HG02588 (cell line): Measurements from ENCODE around the gene SDK1.
"Not testable (repeated sequence)": the region's sequence is repeated elsewhere in the genome, so short reads cannot be mapped to it uniquely, and the experiment has no call there.

Experiments used
- ATAC-seq: cut with Tn5 transposase; IDR thresholded peaks from one replicate; pipeline ENCODE4 v1.9.1; 2021; ENCODE audit warnings: mild to moderate bottlenecking, moderate library complexity; ENCODE audit not compliant: unreplicated experiment

SDK1 gene

DNA sequence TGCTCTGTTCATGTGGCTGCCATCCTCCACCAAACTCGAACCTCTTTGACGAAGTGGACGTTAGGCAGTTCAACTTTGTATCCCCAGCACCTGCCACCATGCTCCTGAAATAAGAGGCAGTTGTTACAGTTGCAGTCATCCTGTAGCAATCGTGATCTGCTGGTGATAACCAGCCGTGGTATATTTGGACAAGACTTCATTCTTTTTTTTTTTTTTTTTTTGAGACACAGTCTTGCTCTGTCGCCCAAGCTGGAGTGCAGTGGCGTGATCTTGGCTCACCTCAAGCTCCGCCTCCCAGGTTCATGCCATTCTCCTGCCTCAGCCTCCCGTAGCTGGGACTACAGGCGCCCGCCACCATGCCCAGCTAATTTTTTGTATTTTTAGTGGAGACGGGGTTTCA, 640.7 kb downstream of the SDK1 start:
- ATAC-seq, result not testable (repeated sequence)

DNA sequence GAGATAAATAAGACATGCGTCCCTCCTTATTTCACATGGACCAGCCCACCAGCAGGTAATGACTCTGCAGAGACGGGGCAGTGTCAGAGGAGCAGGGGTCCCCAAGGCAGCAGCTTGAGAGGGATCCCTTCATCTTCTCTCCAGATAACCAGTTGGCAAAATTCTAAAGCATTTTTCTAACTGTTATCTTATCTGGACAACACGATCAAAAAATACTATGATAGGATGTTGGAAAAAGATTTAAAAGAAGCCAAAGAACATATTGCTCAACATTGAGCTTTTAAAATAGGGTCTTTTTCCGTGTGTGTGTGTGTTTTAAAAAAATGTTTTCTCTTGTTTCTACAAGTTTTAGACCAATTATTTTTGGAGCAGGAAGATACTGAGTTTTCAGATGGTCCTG, 641.2 kb downstream of the SDK1 start:
- ATAC-seq, result no peak

DNA sequence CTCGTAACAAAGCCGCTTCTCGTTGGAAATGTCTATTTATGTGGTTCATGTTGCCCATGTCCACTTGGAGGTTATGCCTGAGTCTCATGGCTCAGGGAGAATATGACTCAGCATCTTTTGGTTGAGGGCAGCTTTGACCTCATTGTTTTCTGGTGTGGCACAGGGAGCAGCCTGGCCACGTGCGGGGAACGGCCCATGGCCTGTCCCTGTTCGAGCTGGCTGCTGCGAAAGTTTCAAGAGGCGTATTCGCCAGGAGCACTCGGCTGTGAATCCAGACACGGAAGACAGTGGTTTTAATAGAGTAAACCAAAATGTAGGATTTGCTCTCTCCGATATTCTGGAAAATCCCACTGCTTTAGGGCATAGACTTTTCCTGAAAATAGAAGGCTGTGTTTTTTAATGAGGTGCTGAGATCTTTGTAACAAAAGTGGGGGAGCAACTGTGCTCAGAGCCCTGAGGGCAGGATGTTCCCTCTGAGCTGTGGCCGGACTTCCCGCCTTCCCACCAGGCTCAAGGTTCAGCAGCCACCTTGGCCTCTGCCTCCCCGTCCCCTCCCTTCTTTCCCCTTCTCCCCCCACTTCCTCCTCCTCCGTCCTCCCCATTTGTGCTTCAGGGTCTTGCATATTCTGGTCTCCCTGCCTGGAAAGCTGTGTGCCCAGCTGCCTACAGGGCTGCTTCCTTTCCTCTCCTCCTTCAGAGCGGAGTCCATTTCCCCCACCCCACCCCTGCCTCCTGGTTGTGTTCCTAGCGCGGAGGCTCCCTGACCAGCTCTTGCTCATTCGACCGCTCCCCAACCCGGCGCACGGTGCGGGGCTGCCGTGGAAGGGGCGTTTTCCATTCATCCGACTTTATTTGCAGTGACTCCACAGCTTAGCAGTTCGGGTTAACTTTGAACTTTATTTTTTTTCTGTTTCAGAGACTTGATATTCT, 642.0 kb downstream of the SDK1 start:
- no peak for ATAC-seq

DNA sequence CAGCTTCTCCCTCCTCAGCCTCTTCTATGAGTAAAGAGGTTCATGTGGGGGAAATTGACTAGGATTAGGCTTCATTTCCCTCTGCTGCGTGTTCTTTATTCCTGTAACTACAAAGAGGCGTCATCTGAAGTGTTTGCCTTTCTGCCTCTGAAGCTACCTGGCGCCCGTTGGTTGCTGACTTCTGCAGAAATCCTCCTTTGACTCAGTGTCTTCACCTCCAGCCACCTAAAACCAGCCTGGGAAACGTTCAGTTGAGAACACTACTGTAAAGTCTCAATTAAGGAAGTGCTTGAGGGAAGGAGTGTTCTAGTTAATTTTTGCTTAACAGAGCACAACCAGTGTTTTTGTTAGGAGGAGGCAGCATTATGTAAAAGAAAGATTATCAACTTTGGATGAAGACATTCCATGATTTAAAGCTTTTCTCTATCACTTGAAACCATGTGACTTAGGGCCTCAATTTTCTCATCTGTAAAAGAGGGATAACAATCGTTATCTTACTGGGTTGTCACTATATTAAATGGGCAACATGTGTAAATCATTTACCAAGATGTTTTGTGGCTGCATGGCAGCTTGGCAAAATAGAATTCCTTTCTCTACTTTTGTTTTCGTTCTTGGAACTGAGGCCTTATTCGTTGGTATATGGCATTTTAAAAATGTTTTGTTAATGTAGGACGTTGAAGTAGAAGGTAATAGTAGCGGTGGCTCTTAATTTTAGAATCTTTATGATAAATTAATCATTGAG, 642.9 kb downstream of the SDK1 start:
- no peak for ATAC-seq

DNA sequence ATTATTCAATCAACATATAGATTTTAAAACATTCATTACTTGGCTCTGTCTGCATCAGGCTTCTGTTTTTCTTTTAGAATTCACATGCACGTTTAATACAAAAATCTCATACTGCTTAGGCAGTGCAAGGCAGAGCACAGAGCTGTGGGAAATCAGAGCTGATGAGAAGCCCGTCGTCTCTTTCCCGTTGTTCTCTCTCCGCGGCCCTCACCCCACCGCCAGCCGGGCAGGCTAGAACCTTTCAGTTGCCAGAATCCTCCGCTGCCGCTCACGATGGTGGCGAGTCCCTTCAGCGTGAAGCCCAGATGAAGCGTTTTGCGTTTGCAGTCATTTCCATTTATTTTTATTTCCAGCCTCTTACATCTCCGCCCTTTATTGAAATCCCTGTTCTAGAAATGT, 648.2 kb downstream of the SDK1 start:
- ATAC-seq, result no peak

DNA sequence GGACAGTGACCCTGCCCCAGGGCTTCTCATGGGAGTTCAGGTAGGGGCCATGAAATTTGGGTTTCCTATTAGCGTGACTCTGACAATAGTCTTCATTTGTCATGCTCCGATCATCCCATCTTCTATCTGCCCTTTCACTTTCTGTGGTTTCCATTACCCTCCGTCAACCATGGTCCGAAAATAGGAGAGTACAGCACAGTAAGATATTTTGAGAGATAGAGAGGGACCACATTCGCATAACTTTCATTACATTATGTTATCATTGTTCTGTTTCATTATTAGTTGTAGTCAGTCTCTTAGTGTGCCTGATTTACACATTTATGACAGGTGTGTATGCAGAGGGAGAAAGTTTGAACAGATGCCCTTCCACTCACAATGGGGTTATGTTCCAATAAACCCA, 649.2 kb downstream of the SDK1 start:
- no peak for ATAC-seq

DNA sequence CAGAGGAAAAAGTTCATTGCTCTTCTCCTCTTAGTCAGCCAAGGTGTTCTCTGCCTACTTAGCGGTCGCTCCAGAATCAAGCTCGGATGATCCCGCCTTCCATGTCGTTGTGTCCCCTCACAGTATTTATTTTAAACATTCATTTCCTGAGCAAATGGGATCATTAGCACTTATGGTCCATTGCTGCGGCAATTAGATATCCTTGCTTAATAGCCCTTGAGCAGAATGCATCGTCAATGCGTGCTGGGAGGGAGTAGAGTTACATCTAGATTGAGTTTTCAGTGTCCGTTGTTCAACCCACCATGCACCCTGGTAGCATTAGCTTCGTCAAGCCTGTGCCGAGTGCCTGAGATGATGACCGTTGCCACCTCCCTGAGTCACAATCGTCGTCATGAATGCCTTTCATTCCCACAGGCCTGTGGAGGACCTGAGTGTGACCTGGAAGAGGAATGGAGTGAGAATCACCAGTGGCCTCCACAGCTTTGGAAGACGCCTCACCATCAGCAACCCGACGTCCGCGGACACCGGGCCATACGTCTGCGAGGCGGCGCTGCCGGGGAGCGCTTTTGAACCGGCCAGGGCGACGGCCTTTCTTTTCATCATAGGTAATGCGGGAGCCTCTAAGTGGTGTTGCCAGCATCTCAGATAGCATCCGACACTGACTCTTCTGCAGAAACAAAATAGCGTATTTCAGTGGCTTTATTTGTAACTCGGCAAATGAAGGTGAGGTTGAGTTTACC, 650.4 kb downstream of the SDK1 start:
- no peak for ATAC-seq

DNA sequence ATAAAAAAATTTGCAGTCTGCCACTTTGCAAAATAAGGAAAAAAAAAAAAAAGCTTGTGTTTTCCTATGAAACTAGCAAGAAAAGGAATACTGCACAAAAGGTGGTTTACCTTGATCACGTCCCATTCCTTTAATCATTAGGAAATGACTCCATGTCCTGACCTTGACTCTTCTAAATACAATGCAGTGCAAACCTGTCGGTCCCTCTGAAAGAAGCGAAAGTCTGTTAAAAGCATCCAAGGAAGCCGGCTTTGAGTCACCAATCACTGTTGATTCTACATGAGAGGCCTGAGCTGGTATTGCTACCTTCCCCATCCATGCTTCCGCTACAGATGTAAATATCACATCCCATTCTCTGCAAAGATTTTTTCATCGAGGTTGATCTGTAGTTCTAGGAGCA, 652.1 kb downstream of the SDK1 start:
- ATAC-seq, result no peak

DNA sequence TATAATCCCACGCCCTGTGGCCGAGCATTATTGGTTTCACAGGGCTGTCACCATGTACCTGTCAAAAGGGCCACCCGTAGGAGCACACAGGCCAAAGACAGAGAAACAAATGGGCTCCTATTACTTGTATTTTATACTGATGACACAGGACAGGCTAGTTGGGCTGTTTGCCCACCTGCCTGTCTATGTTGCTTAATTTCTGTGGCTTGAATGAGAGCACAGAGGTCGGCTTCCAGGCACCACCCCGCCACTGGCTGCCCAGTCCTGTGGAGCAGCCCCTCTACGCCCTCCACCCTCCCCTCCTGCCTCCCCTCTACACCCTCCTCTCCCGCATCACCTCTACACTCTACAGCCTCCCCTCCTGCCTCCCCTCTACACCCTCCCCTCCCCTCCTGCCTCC, 652.9 kb downstream of the SDK1 start:
- no peak for ATAC-seq

DNA sequence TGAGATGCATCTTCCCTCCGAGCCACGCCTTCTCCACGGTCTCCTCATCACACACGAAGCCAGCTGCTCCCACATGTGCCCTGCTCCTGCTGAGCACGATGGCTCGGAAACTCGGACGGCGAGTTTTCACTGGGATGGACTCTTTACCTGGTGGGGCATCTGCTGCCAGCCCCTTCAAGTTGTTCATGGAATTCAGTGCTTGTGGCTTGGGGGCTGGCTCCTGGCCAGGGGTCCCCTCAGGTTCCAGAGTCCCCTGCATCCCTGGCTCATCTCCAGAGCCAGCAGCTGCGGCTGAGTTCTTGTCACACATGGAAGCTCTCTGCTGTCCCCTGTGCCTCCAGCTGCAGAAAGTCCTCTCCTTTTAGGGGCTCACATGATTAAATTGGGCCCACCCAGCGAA, 654.0 kb downstream of the SDK1 start:
- ATAC-seq, result no peak

DNA sequence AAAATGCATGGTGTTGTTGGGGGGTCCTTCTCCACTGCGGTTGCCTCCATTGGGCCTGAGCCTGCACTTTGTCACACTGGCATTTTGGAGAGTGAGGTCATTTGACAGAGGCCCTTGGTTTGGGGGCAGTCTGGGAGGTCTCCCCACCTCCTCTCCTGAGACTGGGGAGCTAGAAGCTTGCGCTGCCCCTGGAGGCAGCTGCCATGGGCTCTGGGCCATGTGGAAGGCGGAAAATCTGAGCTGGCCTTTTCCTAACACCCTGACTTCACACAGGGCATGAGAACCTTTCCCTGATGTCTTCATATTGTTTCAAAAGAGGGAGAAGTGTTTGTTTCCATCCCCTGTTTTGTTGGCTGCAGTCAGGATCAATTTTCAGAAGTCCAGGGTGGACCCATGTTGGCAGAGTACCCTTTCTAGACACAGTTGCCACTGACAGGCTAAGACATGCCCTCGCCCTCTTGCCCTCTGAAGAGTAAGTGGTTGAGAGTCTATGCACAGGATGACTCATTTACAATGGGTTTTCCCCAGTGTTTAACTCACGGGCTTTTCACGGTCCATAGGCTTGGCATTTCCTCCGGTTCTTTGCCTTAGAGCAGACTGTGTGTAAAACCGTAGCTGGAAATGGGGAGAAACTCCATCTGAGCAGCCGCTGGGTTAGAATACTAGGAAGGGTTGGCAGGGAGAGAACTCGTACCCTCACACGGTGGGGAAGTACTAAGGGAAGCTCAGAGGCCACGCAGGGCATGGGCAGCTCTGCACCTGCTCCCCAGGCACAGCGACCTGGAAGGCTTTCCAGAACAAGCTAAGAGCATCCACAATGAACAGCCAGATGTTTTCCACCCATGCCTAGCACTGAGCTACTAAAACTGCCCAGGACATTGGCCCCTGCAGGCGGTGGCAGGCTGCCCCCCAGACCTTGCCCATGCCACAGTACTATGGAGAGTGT, 655.0 kb downstream of the SDK1 start:
- ATAC-seq, result peak; percentile 91

DNA sequence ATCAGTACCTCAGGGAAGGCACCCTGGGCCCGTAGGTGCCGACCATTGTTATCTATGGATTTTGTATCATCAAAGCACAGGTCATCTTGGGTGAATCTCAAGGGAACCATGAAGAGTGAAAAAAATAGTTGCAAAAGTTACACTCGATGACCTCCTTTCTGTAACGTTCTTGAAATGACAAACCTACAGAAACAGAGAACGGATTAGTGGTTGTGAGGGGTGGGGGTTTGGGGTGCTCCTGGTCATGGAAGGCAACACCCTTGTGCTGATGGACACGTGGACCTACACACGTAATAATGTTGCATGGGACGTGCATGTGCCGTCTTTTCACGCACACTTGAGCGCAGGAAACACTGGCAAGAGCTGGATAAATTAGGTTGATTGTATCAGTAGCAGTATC, 655.9 kb downstream of the SDK1 start:
- ATAC-seq, result peak; percentile 52

DNA sequence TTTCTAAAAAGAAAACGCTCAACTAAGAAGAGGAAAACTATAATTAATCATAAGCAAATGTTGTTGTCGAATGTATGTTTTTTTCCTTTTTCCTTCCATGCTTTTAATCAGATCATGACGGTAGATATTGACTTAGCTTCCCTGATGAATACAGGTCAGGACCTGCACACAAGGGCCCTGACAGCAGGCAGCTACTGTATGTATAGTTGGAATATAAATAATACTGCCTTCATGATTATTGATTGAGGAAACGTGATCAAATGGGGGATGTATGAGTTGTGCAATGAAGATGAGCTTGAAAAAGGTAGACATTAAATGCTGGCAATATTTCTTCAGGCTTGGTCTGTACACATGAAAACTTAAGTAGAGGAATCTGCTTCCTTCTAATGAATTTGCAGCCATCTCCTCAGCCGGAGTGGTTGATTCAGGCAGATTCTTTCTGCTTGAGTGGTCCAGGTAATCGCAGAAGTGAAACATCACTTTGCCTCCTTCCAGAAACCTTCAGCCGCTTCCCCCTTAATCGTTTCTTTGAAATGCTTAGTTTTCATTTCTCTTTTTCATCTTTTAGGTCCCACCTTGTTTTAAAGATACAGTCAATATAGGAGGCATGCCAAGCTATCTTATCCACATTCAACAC, 656.5 kb downstream of the SDK1 start:
- no peak for ATAC-seq

DNA sequence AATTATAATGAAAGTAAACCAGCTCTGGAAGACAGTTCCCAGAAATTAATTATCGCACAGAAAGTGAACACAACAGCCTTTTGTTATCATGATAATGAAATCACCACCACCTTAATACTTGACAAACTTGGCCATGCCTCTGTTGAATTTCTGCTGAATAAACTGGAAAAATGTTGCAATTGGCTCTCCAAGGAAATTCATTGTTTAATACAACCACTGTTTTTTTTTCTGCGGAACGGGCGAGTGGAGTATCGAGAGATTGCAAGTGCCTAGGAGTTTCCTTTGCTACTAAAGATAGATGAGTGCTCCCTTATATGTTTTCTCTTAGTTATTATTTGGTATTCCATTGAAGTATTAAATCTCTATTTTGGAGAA, 657.0 kb downstream of the SDK1 start:
- no peak for ATAC-seq

DNA sequence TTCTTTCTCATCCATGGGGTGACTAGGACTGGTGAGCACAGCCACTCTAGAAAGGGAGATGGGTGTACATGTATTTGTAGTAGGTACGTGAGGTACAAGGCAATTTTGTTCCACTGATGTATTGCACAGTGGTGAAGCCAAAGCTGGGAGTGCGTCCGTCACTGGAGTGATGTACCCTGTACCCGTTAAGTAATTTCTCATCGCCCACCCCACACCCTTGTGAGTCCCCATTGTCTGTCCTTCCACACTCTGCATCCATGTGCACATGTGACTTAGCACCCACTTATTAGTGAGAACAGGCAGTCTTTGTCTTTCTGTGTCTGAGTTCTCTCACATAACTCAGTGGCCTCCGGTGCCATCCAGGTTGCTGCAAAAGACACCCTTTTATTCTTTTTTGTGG, 658.3 kb downstream of the SDK1 start:
- ATAC-seq, result no peak

DNA sequence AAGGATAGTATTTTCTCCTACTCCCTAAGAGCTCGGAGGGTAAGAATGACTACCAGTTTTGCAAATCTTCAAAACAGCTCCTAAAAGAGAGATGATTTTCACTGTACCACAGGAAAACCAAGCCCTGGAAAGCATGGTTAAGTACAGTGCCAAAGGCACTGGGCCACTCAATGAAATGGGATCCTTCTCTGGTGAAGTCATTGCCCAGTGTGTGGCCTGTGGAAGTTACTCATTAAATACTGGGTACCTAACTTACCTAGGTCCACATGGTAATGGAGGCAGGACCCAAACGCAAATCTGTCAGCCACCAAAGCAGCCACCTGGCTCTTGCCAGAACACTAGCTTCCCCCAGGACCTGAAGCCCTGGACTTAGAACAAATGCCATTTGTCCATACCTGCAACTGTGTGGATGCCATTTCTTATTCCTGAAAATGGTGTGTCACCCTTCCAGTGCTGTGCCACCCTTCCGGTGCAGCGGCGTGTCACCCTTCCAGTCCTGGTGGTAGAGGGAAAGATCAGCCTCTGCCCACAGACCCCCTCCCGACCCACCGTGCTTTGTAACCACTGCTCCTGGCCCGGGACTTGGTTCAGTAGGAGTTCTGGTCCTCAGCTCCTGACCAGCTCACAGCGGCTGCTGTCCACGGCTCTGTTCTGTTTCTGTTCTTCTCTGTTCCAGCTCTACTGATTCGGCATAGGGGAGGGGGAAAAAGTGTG, 659.2 kb downstream of the SDK1 start:
- no peak for ATAC-seq

DNA sequence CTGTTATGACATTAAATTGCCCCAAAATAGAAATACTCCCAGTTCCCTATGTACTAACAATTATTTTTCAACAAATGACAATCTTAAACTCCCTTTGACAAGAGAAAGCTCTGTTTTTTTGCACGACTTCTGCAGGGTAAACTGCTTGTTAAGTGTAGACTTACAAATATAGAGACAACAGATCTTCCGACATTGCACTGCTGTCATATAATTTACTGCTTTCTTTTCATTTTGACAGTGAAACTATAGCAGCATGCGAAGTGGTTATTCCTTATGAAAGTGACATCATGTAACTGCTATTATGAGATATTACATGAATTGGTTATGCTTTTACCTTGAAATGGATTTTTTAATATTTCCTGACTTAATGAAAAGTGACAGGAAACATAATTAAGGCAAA, 659.9 kb downstream of the SDK1 start:
- ATAC-seq, result no peak

DNA sequence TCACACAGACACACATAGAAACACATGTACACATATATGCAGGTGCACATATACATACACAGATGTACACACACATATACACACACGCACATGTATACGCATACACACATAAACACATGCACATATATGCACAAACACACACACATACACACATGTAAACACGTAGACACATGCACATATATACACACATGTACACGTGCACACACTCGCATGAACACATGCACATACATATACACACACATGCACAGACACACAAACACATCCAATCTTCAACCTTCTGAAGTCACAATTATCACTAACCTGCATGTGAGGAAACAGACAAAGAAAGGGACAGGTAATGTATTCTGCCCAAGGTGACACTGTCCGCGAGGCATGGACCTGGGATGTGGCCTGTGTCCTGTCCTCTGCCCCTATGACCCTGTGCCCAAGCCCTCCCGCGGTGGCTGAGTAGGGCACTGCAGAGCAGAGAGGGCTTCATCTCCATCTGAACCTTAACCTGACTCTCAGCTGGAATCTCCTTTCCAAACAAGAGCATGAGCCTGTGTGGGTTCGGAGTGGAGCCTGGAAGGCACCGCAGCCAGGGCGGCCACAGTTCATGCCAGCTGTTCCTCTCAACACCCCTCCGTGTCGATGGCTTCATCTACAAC, 660.9 kb downstream of the SDK1 start:
- ATAC-seq, result no peak

DNA sequence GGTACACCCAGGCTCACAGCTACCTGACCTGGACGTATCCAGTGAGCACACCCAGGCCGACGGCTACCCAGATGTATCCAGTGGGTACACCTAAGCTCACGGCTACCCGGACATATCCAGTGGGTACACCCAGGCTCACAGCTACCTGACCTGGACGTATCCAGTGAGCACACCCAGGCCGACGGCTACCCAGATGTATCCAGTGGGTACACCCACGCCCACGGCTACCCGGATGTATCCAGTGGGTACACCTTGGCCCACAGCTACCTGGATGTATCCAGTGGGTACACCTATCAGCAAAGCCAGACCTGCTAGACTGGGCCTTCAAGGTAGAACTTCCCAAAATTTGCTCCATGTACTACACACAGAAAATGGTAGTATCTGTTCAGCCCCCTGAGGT, 662.7 kb downstream of the SDK1 start:
- not testable (repeated sequence) for ATAC-seq
